ENCODE measurements around the gene CARS2. TPM values are rescaled to one million over a fixed set of nuclear protein-coding genes. Genes with fewer than 3 reads are reported as not detected.
A peak's percentile ranks its signal among the peaks of the same experiment; 100 is the strongest.

Gene CARS2
- total RNA-seq, 1 experiment from 2014 or later: 52.9 TPM

- Histone ChIP-seq H3K4me2 (ENCODE audit: low read length) (peak overlapping the region; percentile 84), H4K20me1 (ENCODE audit: insufficient read depth) (peaks cover 17% of the 10 kb centered on the region; the same call in 1 of the 2 replicates), H3K79me2 (ENCODE audit: insufficient read depth, low read length) (peaks cover 72% of the 10 kb centered on the region), H3K36me3 (ENCODE audit: control insufficient read depth in 1 of 2, insufficient read depth in 2 of 2, low read length in 2 of 2) (peaks cover 0 to 3% of the 10 kb centered on the region in 2 experiments; a peak in 1 of 4 replicates), H3K4me3 (replicated peaks in 1 of 2; ENCODE audit: low read depth in 1 of 2, low read length in 2 of 2) (no peak overlapping the region; a peak in 1 of 4 replicates), H3K27me3 (ENCODE audit: insufficient read depth, low read length) (no peaks in the 10 kb centered on the region), H2AFZ (ENCODE audit: low read depth, low read length, poor library complexity, severe bottlenecking) (no peak overlapping the region), H3K27ac (ENCODE audit: low read depth, low read length) (no peak overlapping the region), H3K4me1 (ENCODE audit: control insufficient read depth in 1 of 2, insufficient read depth in 2 of 2, low read length in 2 of 2) (peaks cover 15 to 20% of the 10 kb centered on the region in 2 experiments), H3K9me3 (ENCODE audit: control insufficient read depth in 1 of 2, insufficient read depth in 1 of 2, low read depth in 1 of 2, low read length in 2 of 2) (no peaks in the 10 kb centered on the region), H3K9me2 (ENCODE audit: insufficient read depth) (no peaks in the 10 kb centered on the region), H3K9ac (ENCODE audit: low read length) (no peak overlapping the region)
- TF ChIP-seq RAD21 (IDR thresholded peaks at IDR 0.05; ENCODE audit: low read depth) (no peak), SIN3A (IDR thresholded peaks at IDR 0.05; ENCODE audit: low read depth) (no peak), YY1 (IDR thresholded peaks at IDR 0.05; ENCODE audit: extremely low read depth, insufficient replicate concordance, low read depth, low read length) (no peak), POLR2A (IDR thresholded peaks at IDR 0.05; ENCODE audit: borderline replicate concordance, extremely low read depth, insufficient read depth, insufficient read length) (no peak), ZFX (IDR thresholded peaks at IDR 0.05) (no peak), SRF (IDR thresholded peaks at IDR 0.05; ENCODE audit: low read depth) (no peak), EZH2phosphoT487 (IDR thresholded peaks at IDR 0.05; ENCODE audit: borderline replicate concordance) (no peak), REST (IDR thresholded peaks at IDR 0.05; ENCODE audit: low read depth) (no peak), ZBTB33 (IDR thresholded peaks at IDR 0.05; ENCODE audit: extremely low read depth, insufficient replicate concordance, low read length) (no peak), FOSL1 (IDR thresholded peaks at IDR 0.05; ENCODE audit: low read depth) (no peak), ZNF274 (IDR thresholded peaks at IDR 0.05; ENCODE audit: low read depth, low read length) (no peak), EZH2 (IDR thresholded peaks at IDR 0.05) (no peak), JUND (IDR thresholded peaks at IDR 0.05) (no peak), TCF7L2 (IDR thresholded peaks at IDR 0.05; ENCODE audit: borderline replicate concordance, extremely low read depth, insufficient read depth, insufficient read length) (no peak)
- TF ChIP-seq, protein P1, sequence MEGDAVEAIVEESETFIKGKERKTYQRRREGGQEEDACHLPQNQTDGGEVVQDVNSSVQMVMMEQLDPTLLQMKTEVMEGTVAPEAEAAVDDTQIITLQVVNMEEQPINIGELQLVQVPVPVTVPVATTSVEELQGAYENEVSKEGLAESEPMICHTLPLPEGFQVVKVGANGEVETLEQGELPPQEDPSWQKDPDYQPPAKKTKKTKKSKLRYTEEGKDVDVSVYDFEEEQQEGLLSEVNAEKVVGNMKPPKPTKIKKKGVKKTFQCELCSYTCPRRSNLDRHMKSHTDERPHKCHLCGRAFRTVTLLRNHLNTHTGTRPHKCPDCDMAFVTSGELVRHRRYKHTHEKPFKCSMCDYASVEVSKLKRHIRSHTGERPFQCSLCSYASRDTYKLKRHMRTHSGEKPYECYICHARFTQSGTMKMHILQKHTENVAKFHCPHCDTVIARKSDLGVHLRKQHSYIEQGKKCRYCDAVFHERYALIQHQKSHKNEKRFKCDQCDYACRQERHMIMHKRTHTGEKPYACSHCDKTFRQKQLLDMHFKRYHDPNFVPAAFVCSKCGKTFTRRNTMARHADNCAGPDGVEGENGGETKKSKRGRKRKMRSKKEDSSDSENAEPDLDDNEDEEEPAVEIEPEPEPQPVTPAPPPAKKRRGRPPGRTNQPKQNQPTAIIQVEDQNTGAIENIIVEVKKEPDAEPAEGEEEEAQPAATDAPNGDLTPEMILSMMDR (IDR thresholded peaks at IDR 0.05 in 2 of 3, conservative IDR thresholded peaks at IDR 0.05 in 1 of 3; ENCODE audit: borderline replicate concordance in 1 of 3, insufficient read depth in 1 of 3, low read depth in 2 of 3, low read length in 2 of 3): no peak
- TF ChIP-seq, protein P2, sequence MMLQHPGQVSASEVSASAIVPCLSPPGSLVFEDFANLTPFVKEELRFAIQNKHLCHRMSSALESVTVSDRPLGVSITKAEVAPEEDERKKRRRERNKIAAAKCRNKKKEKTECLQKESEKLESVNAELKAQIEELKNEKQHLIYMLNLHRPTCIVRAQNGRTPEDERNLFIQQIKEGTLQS (IDR thresholded peaks at IDR 0.05): no peak
- no peak for DNase-seq (ENCODE audit: low read depth, low spot score)
- ChIA-PET RAD21 (ENCODE audit: low non-redundant PET in 1 of 2, low total read pairs in 2 of 2, uncharacterized antibody in 2 of 2, unreplicated experiment in 2 of 2) (no interaction called here), POLR2A (no interaction called here), CTCF (interaction anchor here (1.0 to 1.2 kb wide), 2 partner anchors 15 to 24 kb away, joined by 3 to 4 read pairs; no protein-coding TSS in a partner anchor)
- ATAC-seq: no peak
- no TSS peak for BruUV-seq (replicated peaks)
- intact Hi-C loops (cut with micrococcal nuclease): loop anchor here (5.0 kb wide), 1 partner anchor 90 kb away; the partner anchor contains the start of gene CARS2
These were observed 88.4 kb downstream of the CARS2 start for GRCh38 chr13:110617321-110618072.

Measured in HCT116 (cell line).